Erythroblast (primary cell): ENCODE measurements around the gene ITPKB.

Experiments used
- GATA1 ChIP-seq: IDR thresholded peaks from 2 replicates; pipeline ENCODE4 v1.6.1; 2011; ENCODE audit warnings: low read depth, mild to moderate bottlenecking, control low read depth, low read length, moderate library complexity
- POLR2A ChIP-seq: IDR thresholded peaks from 2 replicates; pipeline ENCODE4 v1.6.1; 2011; ENCODE audit warnings: mild to moderate bottlenecking, low read length

- TF ChIP-seq POLR2A, result peak; percentile 38
- no peak for TF ChIP-seq GATA1
Observed at GRCh38 chr1:226679853-226680516, 59.1 kb downstream of the ITPKB start.
